Bronchial epithelial cell (primary cell): ENCODE measurements around the gene CLASP1. TPM values are rescaled to one million over a fixed set of nuclear protein-coding genes. Genes with fewer than 3 reads are reported as not detected.
A peak's percentile ranks its signal among the peaks of the same experiment; 100 is the strongest.

Experiments
- DNase-seq: peaks from one replicate; pipeline ENCODE4 v3.0.0-alpha.2; 2010; ENCODE audit warnings: low read depth
- FAIRE-seq: peaks from 2 replicates; lab custom pipeline; 2011; peaks lifted over from hg19 to GRCh38; lab: Jason Lieb, UNC
- H3K27me3 ChIP-seq: 2 replicates; pipeline ENCODE4 v1.5.1; 2011; ENCODE audit warnings: low read length; ENCODE audit not compliant: control insufficient read depth, insufficient read depth
- H3K36me3 ChIP-seq: 2 replicates; pipeline ENCODE4 v1.5.1; 2011; ENCODE audit warnings: low read length; ENCODE audit not compliant: control insufficient read depth, insufficient read depth
- H3K4me3 ChIP-seq: 2 replicates; pipeline ENCODE4 v1.5.1; 2011; ENCODE audit warnings: mild to moderate bottlenecking, low read depth, low read length, control low read depth
- CTCF ChIP-seq: IDR thresholded peaks from 2 replicates; pipeline ENCODE4 v1.5.1; 2011; ENCODE audit warnings: mild to moderate bottlenecking, moderate library complexity, low read length, control low read depth, inconsistent platforms; ENCODE audit not compliant: insufficient read depth, severe bottlenecking
- total RNA-seq: library from RNA; depleted of rRNA; stranded (reverse); fragments of >200 nt; gene quantifications from 2 replicates; pipeline ENCODE4 v1.2.1, GENCODE V29; 2014

The CLASP1 gene
- total RNA-seq, 1 donor from 2014 or later: 56.9 TPM

GRCh38 chr2:121387591-121388325, 261.5 kb downstream of the CLASP1 start:
- FAIRE-seq (no peak), DNase-seq (no peak)
- H3K27me3 ChIP-seq: no peaks in the 10 kb centered on the region
- H3K4me3 ChIP-seq: no peak overlapping the region
- no peak for TF ChIP-seq CTCF
- peaks cover 24% of the 10 kb centered on the region for H3K36me3 ChIP-seq

- DNase-seq: peak; percentile 51
- Histone ChIP-seq H3K4me3 (no peak overlapping the region), H3K27me3 (no peaks in the 10 kb centered on the region), H3K36me3 (peaks cover 32% of the 10 kb centered on the region)
- no peak for FAIRE-seq
- TF ChIP-seq CTCF: no peak
Measured at GRCh38 chr2:121386707-121387106, 262.6 kb downstream of the CLASP1 start.

GRCh38 chr2:121386102-121386501, 263.2 kb downstream of the CLASP1 start:
- Histone ChIP-seq H3K4me3 (no peak overlapping the region), H3K36me3 (peaks cover 33% of the 10 kb centered on the region), H3K27me3 (no peaks in the 10 kb centered on the region)
- no peak for DNase-seq
- TF ChIP-seq CTCF: no peak
- FAIRE-seq: no peak

- no peak for FAIRE-seq
- peak; percentile 17 for TF ChIP-seq CTCF
Measured at GRCh38 chr2:121382744-121383143, 266.5 kb downstream of the CLASP1 start.

GRCh38 chr2:121377646-121378045, 271.6 kb downstream of the CLASP1 start:
- H3K36me3 ChIP-seq: peaks cover 16% of the 10 kb centered on the region
- no peaks in the 10 kb centered on the region for H3K27me3 ChIP-seq
- no peak for FAIRE-seq
- no peak overlapping the region for H3K4me3 ChIP-seq
- no peak for TF ChIP-seq CTCF
- DNase-seq: no peak

More at GRCh38 chr2:121382744-121383143, 266.5 kb downstream of the CLASP1 start:
- no peak for DNase-seq
- Histone ChIP-seq H3K27me3 (no peaks in the 10 kb centered on the region), H3K36me3 (peaks cover 33% of the 10 kb centered on the region), H3K4me3 (no peak overlapping the region)
